Left lung (tissue), 10 donors: ENCODE results near the gene AKR1D1. TPM values are rescaled to one million over a fixed set of nuclear protein-coding genes. Genes with fewer than 3 reads are reported as not detected.
"Not testable (repeated sequence)": the region's sequence is repeated elsewhere in the genome, so short reads cannot be mapped to it uniquely, and the experiment has no call there.

Experiments
- ATAC-seq: fragments of 200-7000 bp; cut with Tn5 transposase; one replicate; pipeline ENCODE4 v1.9.1; 2020; ENCODE audit warnings: moderate library complexity
- DNase-seq, 4 donors: peaks; one replicate each; pipeline ENCODE4 v3.0.0-alpha.2; 2013 to 2020
- H3K27ac ChIP-seq, 2 donors: fragments of 200-600 bp; sonication (generic) in 1 of 2; one replicate each; pipeline versions ENCODE4 v1.5.0 to v1.8.0; 2020 to 2021
- H3K27me3 ChIP-seq, 2 donors: fragments of 200-600 bp; sonication (generic) in 1 of 2; one replicate each; pipeline versions ENCODE4 v1.5.0 to v1.8.0; 2020 to 2021
- H3K36me3 ChIP-seq, 2 donors: fragments of 200-600 bp; sonication (generic) in 1 of 2; one replicate each; pipeline versions ENCODE4 v1.5.0 to v1.8.0; 2020 to 2021
- H3K4me1 ChIP-seq, 2 donors: fragments of 200-600 bp; one replicate each; pipeline ENCODE4 v1.8.0; 2021
- H3K4me3 ChIP-seq, 2 donors: fragments of 200-600 bp; sonication (generic) in 1 of 2; one replicate each; pipeline versions ENCODE4 v1.5.0 to v1.8.0; 2020 to 2021; ENCODE audit warnings: mild to moderate bottlenecking in 1 of 2
- H3K9me3 ChIP-seq, 2 donors: fragments of 200-600 bp; sonication (generic) in 1 of 2; one replicate each; pipeline versions ENCODE4 v1.5.0 to v1.8.0; 2020 to 2021
- CTCF ChIP-seq, 2 donors: fragments of 200-600 bp; sonication (generic) in 1 of 2; IDR thresholded peaks; one replicate each; pipeline versions ENCODE4 v1.5.0 to v1.8.0; 2021; ENCODE audit warnings: antibody characterized with exemption in 2 of 2
- intact Hi-C, 2 donors: fragments of 100-400 bp; cut with DNase I; formaldehyde crosslinking; loops; one replicate each; pipeline versions ENCODE4 v1.11.2 to v1.14.2; 2022
- polyA plus RNA-seq, 6 donors: library from polyadenylated mRNA; unstranded; fragments of 120-200 nt; gene quantifications; one replicate each; pipeline ENCODE4 v1.2.1, GENCODE V29; 2013; ENCODE audit not compliant: insufficient read length in 6 of 6
- total RNA-seq, 2 donors: library from RNA; stranded (reverse); fragmentation: NEBNext Ultra II Directional; extraction: Animal tissue kit (Norgen Biotek cat#: 25700); gene quantifications; one replicate each; pipeline ENCODE4 v1.2.1, GENCODE V29; 2021
- donor health status: DM: no; HTN: yes; CAD: no.
- donor health status: DM: no; HTN: no; CAD: no.

Gene AKR1D1
- total and polyA plus RNA-seq, 8 donors, result 0.11 to 0.17 (median 0.14) TPM; not detected in 5

- no peak overlapping the region for H3K27ac ChIP-seq
- no peak for ATAC-seq
- no peak overlapping the region for H3K4me3 ChIP-seq
- peaks cover 0 to 11% of the 10 kb centered on the region in 2 donors for H3K9me3 ChIP-seq
- H3K36me3 ChIP-seq, result no peaks in the 10 kb centered on the region
- no peak for DNase-seq
- no peak for TF ChIP-seq CTCF (IDR thresholded peaks at IDR 0.05)
- H3K4me1 ChIP-seq, result no peaks in the 10 kb centered on the region
- H3K27me3 ChIP-seq, result no peaks in the 10 kb centered on the region
- intact Hi-C loops, result no loop called here
Measured at GRCh38 chr7:138072726-138073125, 3.5 kb upstream of the AKR1D1 start.

GRCh38 chr7:138074121-138074520 lies 2.1 kb upstream of the AKR1D1 start:
- Histone ChIP-seq H3K4me3 (no peak overlapping the region), H3K27me3 (no peaks in the 10 kb centered on the region), H3K27ac (no peak overlapping the region), H3K36me3 (no peaks in the 10 kb centered on the region), H3K4me1 (no peaks in the 10 kb centered on the region), H3K9me3 (peaks cover 0 to 11% of the 10 kb centered on the region in 2 donors)
- DNase-seq (no peak), ATAC-seq (no peak)
- no peak for TF ChIP-seq CTCF (IDR thresholded peaks at IDR 0.05)
- intact Hi-C loops, result no loop called here

GRCh38 chr7:138074540-138074939 lies 1.7 kb upstream of the AKR1D1 start:
- peaks cover 0 to 11% of the 10 kb centered on the region in 2 donors for H3K9me3 ChIP-seq
- no peaks in the 10 kb centered on the region for H3K4me1 ChIP-seq
- H3K4me3 ChIP-seq, result no peak overlapping the region
- DNase-seq (no peak), ATAC-seq (no peak)
- no peaks in the 10 kb centered on the region for H3K27me3 ChIP-seq
- no peaks in the 10 kb centered on the region for H3K36me3 ChIP-seq
- intact Hi-C loops, result no loop called here
- TF ChIP-seq CTCF (IDR thresholded peaks at IDR 0.05), result no peak
- no peak overlapping the region for H3K27ac ChIP-seq

- DNase-seq (no peak), ATAC-seq (no peak)
- Histone ChIP-seq H3K4me1 (no peaks in the 10 kb centered on the region), H3K27me3 (no peaks in the 10 kb centered on the region), H3K4me3 (no peak overlapping the region), H3K27ac (no peak overlapping the region), H3K9me3 (peaks cover 0 to 11% of the 10 kb centered on the region in 2 donors), H3K36me3 (no peaks in the 10 kb centered on the region)
- no peak for TF ChIP-seq CTCF (IDR thresholded peaks at IDR 0.05)
- intact Hi-C loops, result no loop called here
Measured at GRCh38 chr7:138075350-138075749, 909 bp upstream of the AKR1D1 start.

- H3K27ac ChIP-seq, DNase-seq, intact Hi-C loops, H3K4me1 ChIP-seq, H3K27me3 ChIP-seq, H3K36me3 ChIP-seq, ATAC-seq, H3K4me3 ChIP-seq: not testable (repeated sequence)
- H3K9me3 ChIP-seq, result peaks cover 0 to 11% of the 10 kb centered on the region in 2 donors
Measured at GRCh38 chr7:138075786-138076185, 473 bp upstream of the AKR1D1 start.

- H3K27ac ChIP-seq, result no peak overlapping the region
- H3K36me3 ChIP-seq, result no peaks in the 10 kb centered on the region
- TF ChIP-seq CTCF (IDR thresholded peaks at IDR 0.05), result no peak
- H3K4me3 ChIP-seq, result no peak overlapping the region
- no peaks in the 10 kb centered on the region for H3K27me3 ChIP-seq
- no peaks in the 10 kb centered on the region for H3K4me1 ChIP-seq
- peaks cover 0 to 11% of the 10 kb centered on the region in 2 donors for H3K9me3 ChIP-seq
- ATAC-seq (no peak), DNase-seq (no peak)
- intact Hi-C loops, result no loop called here
Measured at GRCh38 chr7:138077809-138078208, 1.6 kb downstream of the AKR1D1 start.
